ENCODE results near the gene KCNA10. TPM values are rescaled to one million over a fixed set of nuclear protein-coding genes. Genes with fewer than 3 reads are reported as not detected.

KCNA10 gene
- total RNA-seq, 1 experiment from 2014 or later: not detected

DNA sequence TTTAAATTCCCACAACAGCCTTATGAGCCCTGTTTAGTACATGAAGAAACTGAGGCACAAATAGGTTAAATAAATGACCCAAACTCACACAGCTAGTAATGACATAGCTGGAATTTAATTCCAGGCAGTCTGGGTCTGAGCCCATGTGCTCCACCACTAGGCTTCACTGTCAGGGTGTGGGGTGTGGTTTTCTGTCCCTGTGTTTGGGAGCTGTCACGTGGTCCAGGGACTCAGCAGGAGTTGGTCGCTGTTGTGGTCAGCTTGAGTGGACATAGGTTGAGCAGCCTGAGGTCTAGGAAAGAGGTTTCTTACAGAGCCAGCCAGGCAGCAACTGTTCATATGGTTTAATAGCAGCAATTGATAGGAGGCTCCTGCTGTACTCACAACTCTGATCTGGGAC is 28.0 kb upstream of the KCNA10 start (continued):
- TF ChIP-seq, protein P1, sequence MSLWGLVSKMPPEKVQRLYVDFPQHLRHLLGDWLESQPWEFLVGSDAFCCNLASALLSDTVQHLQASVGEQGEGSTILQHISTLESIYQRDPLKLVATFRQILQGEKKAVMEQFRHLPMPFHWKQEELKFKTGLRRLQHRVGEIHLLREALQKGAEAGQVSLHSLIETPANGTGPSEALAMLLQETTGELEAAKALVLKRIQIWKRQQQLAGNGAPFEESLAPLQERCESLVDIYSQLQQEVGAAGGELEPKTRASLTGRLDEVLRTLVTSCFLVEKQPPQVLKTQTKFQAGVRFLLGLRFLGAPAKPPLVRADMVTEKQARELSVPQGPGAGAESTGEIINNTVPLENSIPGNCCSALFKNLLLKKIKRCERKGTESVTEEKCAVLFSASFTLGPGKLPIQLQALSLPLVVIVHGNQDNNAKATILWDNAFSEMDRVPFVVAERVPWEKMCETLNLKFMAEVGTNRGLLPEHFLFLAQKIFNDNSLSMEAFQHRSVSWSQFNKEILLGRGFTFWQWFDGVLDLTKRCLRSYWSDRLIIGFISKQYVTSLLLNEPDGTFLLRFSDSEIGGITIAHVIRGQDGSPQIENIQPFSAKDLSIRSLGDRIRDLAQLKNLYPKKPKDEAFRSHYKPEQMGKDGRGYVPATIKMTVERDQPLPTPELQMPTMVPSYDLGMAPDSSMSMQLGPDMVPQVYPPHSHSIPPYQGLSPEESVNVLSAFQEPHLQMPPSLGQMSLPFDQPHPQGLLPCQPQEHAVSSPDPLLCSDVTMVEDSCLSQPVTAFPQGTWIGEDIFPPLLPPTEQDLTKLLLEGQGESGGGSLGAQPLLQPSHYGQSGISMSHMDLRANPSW (CRISPR knock-in tag; conservative IDR thresholded peaks at IDR 0.05; ENCODE audit: low read depth): no peak
- TF ChIP-seq CREM (CRISPR knock-in tag; IDR thresholded peaks at IDR 0.05) (no peak), GTF2I (CRISPR knock-in tag; conservative IDR thresholded peaks at IDR 0.05) (no peak), RORB (CRISPR knock-in tag; IDR thresholded peaks at IDR 0.05) (no peak), CBFB (CRISPR knock-in tag; IDR thresholded peaks at IDR 0.05; ENCODE audit: low read depth) (no peak), ZNF423 (CRISPR knock-in tag; IDR thresholded peaks at IDR 0.05) (no peak), TEAD1 (CRISPR knock-in tag; IDR thresholded peaks at IDR 0.05) (no peak)
- TF ChIP-seq, protein P2, sequence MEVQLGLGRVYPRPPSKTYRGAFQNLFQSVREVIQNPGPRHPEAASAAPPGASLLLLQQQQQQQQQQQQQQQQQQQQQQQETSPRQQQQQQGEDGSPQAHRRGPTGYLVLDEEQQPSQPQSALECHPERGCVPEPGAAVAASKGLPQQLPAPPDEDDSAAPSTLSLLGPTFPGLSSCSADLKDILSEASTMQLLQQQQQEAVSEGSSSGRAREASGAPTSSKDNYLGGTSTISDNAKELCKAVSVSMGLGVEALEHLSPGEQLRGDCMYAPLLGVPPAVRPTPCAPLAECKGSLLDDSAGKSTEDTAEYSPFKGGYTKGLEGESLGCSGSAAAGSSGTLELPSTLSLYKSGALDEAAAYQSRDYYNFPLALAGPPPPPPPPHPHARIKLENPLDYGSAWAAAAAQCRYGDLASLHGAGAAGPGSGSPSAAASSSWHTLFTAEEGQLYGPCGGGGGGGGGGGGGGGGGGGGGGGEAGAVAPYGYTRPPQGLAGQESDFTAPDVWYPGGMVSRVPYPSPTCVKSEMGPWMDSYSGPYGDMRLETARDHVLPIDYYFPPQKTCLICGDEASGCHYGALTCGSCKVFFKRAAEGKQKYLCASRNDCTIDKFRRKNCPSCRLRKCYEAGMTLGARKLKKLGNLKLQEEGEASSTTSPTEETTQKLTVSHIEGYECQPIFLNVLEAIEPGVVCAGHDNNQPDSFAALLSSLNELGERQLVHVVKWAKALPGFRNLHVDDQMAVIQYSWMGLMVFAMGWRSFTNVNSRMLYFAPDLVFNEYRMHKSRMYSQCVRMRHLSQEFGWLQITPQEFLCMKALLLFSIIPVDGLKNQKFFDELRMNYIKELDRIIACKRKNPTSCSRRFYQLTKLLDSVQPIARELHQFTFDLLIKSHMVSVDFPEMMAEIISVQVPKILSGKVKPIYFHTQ (CRISPR knock-in tag; IDR thresholded peaks at IDR 0.05): no peak
- TF ChIP-seq, protein P3, sequence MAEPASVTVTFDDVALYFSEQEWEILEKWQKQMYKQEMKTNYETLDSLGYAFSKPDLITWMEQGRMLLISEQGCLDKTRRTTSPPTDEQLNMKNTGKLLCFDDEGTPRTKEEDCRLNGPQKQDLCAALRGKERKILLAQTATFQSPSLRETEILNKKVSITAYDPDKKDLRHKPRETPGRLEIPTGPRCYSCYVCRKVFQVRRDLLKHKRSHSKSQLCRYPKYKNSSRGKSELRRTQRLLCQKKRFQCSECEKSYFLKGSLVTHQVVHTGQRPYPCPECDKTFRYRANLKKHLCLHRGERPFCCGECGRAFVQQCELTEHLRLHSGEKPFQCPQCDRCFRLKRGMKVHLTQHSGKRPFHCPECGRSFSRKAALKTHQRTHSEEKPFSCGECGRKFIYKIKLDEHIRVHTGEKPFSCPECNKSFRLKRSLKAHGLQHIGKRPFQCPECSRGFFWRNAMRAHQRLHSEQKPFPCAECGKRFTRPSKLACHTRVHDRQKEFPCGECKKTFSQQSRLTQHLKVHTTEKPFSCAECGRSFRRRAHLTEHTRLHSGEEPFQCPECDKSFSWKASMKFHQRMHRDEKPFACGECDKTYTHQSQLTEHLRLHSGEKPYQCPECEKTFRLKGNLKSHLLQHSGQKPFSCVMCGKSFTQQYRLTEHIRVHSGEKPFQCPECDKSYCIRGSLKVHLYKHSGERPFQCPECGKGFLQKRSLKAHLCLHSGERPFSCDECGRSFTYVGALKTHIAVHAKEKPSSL (CRISPR knock-in tag; conservative IDR thresholded peaks at IDR 0.05): no peak

DNA sequence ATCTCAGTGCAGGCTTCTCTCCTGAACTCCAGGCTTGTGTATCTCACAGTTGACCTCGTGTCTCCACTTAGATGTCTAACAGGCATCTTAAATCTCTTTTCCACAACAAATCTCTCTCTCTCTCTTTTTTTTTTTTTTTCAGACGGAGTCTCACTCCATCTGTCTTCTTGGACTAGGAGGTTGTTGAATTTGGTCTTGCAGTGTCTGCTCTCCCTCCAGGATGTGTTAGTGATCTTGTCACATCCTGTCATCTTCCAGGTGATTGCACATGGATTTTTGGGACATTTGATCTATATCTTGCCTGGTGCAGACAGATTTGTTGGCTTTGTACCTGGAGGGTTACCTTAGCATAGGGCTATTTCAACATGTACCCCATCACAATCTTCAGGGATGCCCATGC is 26.5 kb upstream of the KCNA10 start:
- H3K36me3 Mint-ChIP-seq: no peaks in the 10 kb centered on the region
- ChIA-PET CTCF (interaction anchor here (1.4 to 2.3 kb wide), 3 partner anchors 10 to 74 kb away, joined by 4 to 8 read pairs (median 4); no protein-coding TSS in a partner anchor), POLR2A (no interaction called here)
- H3K4me1 Mint-ChIP-seq: no peaks in the 10 kb centered on the region; the same call in 1 of the 2 replicates
- DNase-seq (ENCODE audit: low spot score) (no peak), ATAC-seq (no peak)
- H3K9me3 Mint-ChIP-seq: no peaks in the 10 kb centered on the region
- TF ChIP-seq TEAD1 (CRISPR knock-in tag; IDR thresholded peaks at IDR 0.05): no peak
- TF ChIP-seq, protein P4, sequence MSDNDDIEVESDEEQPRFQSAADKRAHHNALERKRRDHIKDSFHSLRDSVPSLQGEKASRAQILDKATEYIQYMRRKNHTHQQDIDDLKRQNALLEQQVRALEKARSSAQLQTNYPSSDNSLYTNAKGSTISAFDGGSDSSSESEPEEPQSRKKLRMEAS (CRISPR knock-in tag; IDR thresholded peaks at IDR 0.05): no peak
- TF ChIP-seq MYBL2 (CRISPR knock-in tag; IDR thresholded peaks at IDR 0.05): no peak
- no peak for TF ChIP-seq KAT7 (CRISPR knock-in tag; IDR thresholded peaks at IDR 0.05; ENCODE audit: borderline replicate concordance)
- TF ChIP-seq GTF2I (CRISPR knock-in tag; conservative IDR thresholded peaks at IDR 0.05): no peak
- no peaks in the 10 kb centered on the region; the same call in 1 of the 2 replicates for H3K27me3 Mint-ChIP-seq (ENCODE audit: low read depth)
- H3K27ac Mint-ChIP-seq: no peak overlapping the region
- H3K4me3 Mint-ChIP-seq: no peak overlapping the region

DNA sequence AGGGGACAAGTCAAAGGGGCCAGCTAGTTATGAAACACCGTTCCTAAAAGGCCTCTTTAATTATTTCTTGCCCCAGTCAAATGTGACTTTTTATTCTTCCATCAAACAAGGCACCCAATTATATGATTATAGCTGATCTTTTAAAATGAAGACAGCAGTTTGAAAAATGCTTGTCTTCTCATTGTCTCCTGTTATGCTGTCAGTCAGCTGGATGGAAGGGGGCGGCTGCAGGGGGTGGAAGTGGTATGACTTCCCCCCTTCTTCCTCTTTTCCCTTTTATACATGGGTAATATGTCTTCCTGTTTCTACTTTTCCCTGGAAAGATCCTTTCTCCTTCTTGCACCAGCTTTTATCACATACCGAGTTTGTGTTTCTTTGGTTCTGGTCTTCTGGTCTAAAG is 25.8 kb upstream of the KCNA10 start:
- Mint-ChIP-seq H3K27ac (no peak overlapping the region), H3K4me1 (no peaks in the 10 kb centered on the region; the same call in 1 of the 2 replicates), H3K36me3 (no peaks in the 10 kb centered on the region), H3K9me3 (no peaks in the 10 kb centered on the region), H3K4me3 (no peak overlapping the region), H3K27me3 (ENCODE audit: low read depth) (no peaks in the 10 kb centered on the region; the same call in 1 of the 2 replicates)
- DNase-seq (ENCODE audit: low spot score) (no peak), ATAC-seq (no peak)
- ChIA-PET POLR2A (no interaction called here), CTCF (interaction anchor here (1.4 to 2.3 kb wide), 3 partner anchors 10 to 75 kb away, joined by 4 to 8 read pairs (median 4); no protein-coding TSS in a partner anchor)
- no peak for TF ChIP-seq ZNF263 (CRISPR knock-in tag; IDR thresholded peaks at IDR 0.05; ENCODE audit: low read depth)
- TF ChIP-seq, protein P5, sequence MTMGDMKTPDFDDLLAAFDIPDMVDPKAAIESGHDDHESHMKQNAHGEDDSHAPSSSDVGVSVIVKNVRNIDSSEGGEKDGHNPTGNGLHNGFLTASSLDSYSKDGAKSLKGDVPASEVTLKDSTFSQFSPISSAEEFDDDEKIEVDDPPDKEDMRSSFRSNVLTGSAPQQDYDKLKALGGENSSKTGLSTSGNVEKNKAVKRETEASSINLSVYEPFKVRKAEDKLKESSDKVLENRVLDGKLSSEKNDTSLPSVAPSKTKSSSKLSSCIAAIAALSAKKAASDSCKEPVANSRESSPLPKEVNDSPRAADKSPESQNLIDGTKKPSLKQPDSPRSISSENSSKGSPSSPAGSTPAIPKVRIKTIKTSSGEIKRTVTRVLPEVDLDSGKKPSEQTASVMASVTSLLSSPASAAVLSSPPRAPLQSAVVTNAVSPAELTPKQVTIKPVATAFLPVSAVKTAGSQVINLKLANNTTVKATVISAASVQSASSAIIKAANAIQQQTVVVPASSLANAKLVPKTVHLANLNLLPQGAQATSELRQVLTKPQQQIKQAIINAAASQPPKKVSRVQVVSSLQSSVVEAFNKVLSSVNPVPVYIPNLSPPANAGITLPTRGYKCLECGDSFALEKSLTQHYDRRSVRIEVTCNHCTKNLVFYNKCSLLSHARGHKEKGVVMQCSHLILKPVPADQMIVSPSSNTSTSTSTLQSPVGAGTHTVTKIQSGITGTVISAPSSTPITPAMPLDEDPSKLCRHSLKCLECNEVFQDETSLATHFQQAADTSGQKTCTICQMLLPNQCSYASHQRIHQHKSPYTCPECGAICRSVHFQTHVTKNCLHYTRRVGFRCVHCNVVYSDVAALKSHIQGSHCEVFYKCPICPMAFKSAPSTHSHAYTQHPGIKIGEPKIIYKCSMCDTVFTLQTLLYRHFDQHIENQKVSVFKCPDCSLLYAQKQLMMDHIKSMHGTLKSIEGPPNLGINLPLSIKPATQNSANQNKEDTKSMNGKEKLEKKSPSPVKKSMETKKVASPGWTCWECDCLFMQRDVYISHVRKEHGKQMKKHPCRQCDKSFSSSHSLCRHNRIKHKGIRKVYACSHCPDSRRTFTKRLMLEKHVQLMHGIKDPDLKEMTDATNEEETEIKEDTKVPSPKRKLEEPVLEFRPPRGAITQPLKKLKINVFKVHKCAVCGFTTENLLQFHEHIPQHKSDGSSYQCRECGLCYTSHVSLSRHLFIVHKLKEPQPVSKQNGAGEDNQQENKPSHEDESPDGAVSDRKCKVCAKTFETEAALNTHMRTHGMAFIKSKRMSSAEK (CRISPR knock-in tag; IDR thresholded peaks at IDR 0.05; ENCODE audit: borderline replicate concordance): no peak
- TF ChIP-seq, protein P6, sequence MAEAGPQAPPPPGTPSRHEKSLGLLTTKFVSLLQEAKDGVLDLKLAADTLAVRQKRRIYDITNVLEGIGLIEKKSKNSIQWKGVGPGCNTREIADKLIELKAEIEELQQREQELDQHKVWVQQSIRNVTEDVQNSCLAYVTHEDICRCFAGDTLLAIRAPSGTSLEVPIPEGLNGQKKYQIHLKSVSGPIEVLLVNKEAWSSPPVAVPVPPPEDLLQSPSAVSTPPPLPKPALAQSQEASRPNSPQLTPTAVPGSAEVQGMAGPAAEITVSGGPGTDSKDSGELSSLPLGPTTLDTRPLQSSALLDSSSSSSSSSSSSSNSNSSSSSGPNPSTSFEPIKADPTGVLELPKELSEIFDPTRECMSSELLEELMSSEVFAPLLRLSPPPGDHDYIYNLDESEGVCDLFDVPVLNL (CRISPR knock-in tag; IDR thresholded peaks at IDR 0.05; ENCODE audit: borderline replicate concordance, low read depth): no peak
- TF ChIP-seq, protein P7, sequence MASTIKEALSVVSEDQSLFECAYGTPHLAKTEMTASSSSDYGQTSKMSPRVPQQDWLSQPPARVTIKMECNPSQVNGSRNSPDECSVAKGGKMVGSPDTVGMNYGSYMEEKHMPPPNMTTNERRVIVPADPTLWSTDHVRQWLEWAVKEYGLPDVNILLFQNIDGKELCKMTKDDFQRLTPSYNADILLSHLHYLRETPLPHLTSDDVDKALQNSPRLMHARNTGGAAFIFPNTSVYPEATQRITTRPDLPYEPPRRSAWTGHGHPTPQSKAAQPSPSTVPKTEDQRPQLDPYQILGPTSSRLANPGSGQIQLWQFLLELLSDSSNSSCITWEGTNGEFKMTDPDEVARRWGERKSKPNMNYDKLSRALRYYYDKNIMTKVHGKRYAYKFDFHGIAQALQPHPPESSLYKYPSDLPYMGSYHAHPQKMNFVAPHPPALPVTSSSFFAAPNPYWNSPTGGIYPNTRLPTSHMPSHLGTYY (CRISPR knock-in tag; IDR thresholded peaks at IDR 0.05): no peak
- no peak for TF ChIP-seq TEAD4 (CRISPR knock-in tag; IDR thresholded peaks at IDR 0.05)
- no peak for TF ChIP-seq ELF4 (CRISPR knock-in tag; IDR thresholded peaks at IDR 0.05; ENCODE audit: low read depth)

Measured in WTC11 (cell line).